ENCODE results near the gene STAT6.

DNA sequence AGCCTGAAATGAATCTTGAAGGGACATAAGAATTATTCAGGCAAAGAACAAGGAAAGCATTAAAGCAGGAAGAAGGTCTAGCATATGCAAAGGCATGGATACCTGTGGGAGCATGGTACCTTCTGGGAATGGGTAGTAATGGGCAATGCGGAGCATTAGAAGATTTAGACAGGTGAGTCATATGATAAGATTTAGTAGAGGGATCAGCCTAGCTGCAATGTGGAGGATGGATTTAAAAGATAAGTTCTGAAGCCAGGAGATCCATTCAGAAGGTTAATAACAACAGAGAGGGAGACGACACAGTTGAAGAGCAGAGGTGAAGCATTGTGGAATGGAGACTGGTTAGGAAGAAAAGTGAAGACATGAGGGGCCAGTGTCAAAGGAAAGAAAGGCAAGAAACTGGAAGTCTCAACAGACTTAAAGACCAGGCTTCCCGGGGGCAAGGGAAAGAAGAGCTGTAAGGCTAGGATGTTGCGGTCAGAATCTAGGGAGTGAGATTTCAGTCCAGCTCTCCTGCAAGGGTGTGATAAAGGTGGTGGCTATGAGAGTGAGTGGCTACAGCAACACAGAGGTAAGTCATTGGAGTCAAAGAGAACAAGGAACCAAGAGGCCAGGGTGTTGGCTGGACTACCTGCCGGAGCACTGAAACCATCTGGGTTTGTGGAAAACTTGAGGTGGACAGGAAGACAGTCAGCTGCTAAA is 5.6 kb upstream of the STAT6 start:
- TF ChIP-seq, protein P1, sequence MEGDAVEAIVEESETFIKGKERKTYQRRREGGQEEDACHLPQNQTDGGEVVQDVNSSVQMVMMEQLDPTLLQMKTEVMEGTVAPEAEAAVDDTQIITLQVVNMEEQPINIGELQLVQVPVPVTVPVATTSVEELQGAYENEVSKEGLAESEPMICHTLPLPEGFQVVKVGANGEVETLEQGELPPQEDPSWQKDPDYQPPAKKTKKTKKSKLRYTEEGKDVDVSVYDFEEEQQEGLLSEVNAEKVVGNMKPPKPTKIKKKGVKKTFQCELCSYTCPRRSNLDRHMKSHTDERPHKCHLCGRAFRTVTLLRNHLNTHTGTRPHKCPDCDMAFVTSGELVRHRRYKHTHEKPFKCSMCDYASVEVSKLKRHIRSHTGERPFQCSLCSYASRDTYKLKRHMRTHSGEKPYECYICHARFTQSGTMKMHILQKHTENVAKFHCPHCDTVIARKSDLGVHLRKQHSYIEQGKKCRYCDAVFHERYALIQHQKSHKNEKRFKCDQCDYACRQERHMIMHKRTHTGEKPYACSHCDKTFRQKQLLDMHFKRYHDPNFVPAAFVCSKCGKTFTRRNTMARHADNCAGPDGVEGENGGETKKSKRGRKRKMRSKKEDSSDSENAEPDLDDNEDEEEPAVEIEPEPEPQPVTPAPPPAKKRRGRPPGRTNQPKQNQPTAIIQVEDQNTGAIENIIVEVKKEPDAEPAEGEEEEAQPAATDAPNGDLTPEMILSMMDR (IDR thresholded peaks at IDR 0.05; ENCODE audit: low read depth, low read length, poor library complexity, severe bottlenecking) = no peak
- no peak for TF ChIP-seq EZH2phosphoT487 (IDR thresholded peaks at IDR 0.05; ENCODE audit: borderline replicate concordance, low read length)

Data from DOHH2 (cell line).